CD4-positive, alpha-beta T cell treated with Interferon gamma for 1 hour (primary cell): Measurements from ENCODE around the gene SEMA5B.
A peak's percentile ranks its signal among the peaks of the same experiment; 100 is the strongest.

Experiments
- DNase-seq: peaks from one replicate; pipeline ENCODE4 v3.0.0-alpha.2; 2020

The SEMA5B gene

GRCh38 chr3:122967765-122968164 is 59.8 kb downstream of the SEMA5B start:
- no peak for DNase-seq

DNA sequence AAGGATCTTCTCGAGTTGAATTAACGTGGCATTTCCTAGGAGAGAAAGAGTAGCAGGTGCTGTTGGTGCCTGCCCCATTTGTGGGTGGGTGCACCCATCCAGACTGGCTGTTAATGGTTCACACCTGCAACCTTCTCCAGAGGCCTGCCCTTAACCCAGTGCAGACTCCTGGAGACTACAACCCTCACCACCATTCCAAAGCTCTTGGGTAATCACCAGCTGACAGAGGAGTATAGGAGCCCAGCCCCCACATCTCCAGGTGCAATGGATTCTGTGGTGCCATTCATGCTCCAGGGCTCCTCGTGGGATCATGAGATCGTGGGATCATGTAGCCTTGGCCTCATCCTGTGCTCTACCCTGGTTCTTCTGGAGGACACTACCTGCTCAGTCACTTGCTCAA is 60.2 kb downstream of the SEMA5B start:
- no peak for DNase-seq

- no peak for DNase-seq
Measured at GRCh38 chr3:122966045-122966444, 61.5 kb downstream of the SEMA5B start.

- no peak for DNase-seq
Measured at GRCh38 chr3:122964811-122965210, 62.8 kb downstream of the SEMA5B start.

- DNase-seq = no peak
Measured at GRCh38 chr3:122962149-122962548, 65.4 kb downstream of the SEMA5B start.

- DNase-seq = no peak
Measured at GRCh38 chr3:122961146-122961545, 66.4 kb downstream of the SEMA5B start.

- no peak for DNase-seq
Measured at GRCh38 chr3:122960652-122961051, 66.9 kb downstream of the SEMA5B start.

- no peak for DNase-seq
Measured at GRCh38 chr3:122959339-122959738, 68.2 kb downstream of the SEMA5B start.

- DNase-seq = no peak
Measured at GRCh38 chr3:122957707-122958689, 69.6 kb downstream of the SEMA5B start.

- no peak for DNase-seq
Measured at GRCh38 chr3:122956693-122957455, 70.7 kb downstream of the SEMA5B start.

GRCh38 chr3:122955916-122956692 is 71.5 kb downstream of the SEMA5B start:
- DNase-seq = no peak

DNA sequence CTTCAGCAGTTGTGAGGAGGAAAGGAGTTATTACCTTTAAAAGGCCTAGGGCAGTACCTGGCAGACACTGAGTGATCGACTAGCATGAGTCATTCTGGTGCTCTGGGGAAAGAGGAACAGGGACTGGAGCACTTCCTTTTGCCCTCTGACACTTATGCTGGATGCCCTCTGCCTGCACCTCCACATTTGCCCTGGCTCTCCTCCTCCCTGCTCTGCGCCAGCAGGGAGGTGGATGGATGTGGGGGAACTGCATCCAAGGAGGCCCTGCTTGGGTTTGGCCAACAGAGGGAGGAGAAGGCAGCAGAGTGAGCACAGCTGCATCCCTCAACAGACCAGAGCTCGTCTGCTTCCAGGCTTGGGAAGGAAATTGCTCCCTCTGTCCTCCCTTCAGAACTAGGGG is 75.0 kb downstream of the SEMA5B start:
- peak; percentile 32 for DNase-seq

GRCh38 chr3:122948408-122948807 is 79.2 kb downstream of the SEMA5B start:
- DNase-seq = no peak

DNA sequence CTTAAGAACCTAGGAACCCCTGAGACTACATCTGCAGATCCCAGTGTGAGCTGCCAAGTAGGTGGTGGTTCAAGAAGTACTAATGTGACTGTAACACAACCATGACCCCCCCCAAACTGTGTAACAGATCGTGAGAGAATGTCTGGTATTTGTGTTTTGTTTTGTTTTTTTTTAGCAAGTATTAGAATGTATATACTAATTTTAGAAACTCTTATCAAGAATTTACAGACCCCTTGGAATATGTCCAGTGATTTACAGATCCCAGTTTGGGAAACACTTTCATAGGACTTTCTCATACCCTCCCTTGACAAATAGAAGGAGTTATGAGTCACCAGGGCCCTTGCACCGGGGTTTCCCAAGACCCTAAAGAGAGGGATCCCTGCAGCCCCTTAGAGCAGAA is 79.8 kb downstream of the SEMA5B start:
- no peak for DNase-seq

DNA sequence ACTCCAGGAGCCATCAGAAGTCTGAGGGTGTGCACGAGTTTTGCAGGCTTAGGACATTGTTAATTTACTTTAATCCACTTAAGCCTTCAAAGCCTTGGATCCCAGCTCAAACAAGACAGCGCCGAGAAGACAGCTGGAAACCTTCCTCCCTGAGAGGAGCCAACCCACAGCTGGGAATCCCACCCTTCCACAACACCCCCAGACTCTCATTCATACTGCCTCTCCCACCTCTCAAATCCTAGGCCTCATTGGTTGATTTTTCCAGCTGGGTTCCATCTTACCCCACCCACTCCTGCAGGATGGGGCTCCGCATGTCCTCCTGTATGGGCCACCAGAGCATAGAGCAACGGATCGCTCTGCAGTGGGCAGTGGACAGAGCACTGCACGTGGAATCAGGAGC is 80.4 kb downstream of the SEMA5B start:
- no peak for DNase-seq

GRCh38 chr3:122946185-122946584 is 81.4 kb downstream of the SEMA5B start:
- no peak for DNase-seq

DNA sequence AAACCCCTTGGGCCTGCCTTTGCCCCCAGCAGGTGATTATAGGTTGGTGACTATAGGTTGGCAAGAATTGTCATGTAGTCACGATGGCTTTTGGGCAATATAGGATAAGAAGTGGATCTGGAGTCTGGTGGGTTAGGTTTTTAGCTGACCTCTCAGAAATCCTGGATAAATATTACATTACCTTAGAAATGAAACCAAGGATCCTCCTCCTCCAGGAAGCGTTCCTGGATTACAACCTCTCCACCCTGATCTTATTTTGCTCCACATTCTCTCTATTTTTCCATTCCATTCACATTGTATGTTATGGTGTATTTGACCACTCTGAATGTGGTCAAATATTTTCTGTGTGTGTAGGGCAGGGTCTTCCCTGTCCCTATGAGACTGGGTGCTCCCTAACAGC is 82.3 kb downstream of the SEMA5B start:
- DNase-seq = no peak

DNA sequence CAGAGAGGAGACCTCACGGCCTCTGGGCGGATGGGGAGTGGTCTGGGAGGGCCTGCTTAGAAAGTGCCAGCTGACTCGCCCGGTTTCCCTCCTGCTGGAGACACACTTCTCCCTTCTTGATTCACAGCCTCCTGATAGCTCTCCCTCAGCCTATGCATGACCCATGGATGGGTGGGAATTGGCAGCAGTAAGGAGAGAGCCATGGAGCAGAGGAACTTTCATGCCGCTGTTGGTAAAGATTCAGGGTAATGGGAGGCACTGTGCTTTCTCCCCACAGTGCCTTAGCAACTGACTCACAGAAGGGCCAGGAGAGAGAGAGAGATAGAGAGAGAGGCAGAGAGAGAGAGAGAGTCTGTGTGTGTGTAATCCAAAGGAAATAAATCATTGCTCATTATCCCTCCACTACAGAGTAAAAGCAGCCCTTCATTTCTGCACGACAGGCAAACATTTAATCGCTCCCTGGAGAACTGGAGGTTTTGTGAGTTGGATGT is 82.8 kb downstream of the SEMA5B start:
- DNase-seq = no peak

DNA sequence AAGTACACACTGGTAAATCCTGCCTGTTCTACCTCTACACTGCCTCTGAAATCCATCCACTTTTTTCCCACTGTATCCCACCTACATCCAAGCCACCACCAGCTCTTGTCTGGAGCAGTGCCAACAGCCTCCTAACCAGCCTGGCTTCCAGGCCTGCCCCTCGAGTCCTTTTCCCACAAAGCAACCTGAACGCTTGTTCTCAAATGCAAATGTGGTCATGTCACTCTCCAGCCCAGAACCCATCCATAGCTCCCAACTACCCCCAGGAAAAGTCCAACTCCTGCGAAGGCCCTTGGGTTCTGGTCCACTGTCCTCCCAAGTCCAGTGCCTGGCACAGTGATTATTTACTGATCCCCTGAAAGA is 83.8 kb downstream of the SEMA5B start:
- DNase-seq = no peak

DNA sequence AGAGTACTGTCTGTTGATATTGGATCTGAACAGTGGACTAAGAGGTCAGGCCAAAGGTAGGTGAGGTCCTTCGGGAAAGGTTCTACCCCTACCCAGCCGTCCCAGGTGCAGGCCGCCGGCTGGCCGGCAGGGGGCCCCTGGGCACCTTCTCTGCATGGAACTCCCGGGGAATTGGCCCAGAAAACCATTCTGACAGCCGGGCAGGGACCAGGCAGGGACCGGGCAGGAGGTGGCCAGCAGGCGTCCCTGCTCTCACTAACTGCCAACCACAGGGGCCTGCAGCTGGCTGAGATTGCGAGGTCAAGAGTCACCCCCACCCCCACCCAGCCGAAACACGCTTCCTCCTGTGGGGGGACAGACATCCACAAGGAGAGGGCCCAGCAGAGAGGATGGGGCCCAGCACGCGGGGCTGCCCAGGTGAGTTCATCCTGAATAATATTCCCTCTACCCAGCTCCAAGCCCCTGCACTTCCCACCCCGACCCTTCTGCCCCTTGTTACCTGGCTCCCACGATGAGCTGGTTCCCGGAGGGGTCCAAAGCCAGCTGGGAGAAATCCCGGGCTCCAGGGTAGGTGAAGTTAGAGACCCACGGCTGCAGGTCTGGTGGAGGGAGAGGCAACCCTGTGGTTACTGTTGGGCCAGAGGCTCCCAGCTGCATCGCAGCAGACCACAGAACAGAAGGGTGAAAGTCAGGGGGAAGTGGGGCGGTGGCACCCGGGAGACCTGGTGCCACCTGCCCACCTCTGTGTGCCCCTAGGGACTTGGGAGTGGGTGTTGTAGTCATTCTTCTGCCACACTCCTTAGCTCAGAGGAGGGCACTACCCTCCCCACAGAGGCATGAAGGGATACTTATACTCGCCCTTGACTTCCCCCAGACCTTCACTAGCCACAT is 84.4 kb downstream of the SEMA5B start:
- peak; percentile 9 for DNase-seq

GRCh38 chr3:122942239-122942638 is 85.3 kb downstream of the SEMA5B start:
- no peak for DNase-seq
